ENCODE results near the gene CARM1. TPM values are rescaled to one million over a fixed set of nuclear protein-coding genes. Genes with fewer than 3 reads are reported as not detected.

CARM1 gene
- total RNA-seq, 1 experiment from 2014 or later = 103 TPM

DNA sequence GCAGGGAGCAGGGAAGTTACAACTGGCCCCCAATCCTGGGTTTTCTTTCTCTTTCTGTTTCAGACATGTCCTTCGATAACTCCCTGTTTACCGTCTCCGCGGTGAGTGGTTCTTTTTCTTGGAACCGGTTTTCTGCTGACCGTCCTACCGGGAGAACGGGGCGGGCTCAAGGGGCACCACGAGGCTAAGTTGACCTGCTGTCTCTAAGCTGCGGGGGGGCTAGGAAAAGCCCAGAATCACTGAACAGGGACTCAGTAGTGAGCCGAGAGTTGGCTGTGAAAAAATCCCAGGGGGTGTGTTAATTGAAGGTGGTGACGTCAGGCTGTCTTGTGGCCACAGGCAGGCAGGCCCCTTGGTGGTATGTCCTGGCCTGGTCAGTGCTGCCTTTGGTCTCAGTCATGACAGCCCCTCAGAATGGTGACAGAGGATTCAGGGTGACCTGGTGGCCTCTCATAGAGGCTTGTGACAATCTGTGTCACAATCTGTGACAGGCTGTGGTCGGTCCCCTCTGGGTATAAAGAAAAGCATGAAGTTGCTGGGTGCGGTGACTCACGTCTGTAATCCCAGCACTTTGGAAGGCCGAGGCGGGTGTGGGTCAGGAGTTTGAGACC lies 8.1 kb upstream of the CARM1 start (continued):
- TF ChIP-seq CTCF (IDR thresholded peaks at IDR 0.05 in 2 of 3, conservative IDR thresholded peaks at IDR 0.05 in 1 of 3; ENCODE audit: borderline replicate concordance in 1 of 3, insufficient read depth in 1 of 3, low read depth in 2 of 3, low read length in 2 of 3) (no peak), REST (IDR thresholded peaks at IDR 0.05; ENCODE audit: low read depth) (no peak)

DNA sequence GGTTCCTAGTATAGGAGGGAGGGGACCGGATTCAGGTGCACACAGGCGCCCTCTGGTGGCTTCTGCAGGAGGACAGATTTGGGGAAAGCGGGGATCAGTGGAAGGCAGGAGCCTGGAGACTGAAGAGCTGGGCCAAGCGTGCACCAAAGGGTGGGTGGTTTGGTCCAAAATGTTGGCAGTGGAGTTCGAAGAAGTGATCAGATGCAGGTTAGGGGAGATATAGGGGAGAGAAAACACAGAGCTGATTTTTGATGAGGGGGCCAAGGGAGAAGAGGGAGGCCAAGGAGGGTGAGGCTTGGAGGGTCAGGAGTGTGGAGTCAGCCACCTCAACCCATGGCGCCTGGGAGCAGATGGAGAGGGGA lies 6.8 kb upstream of the CARM1 start:
- Histone ChIP-seq H3K9me2 (ENCODE audit: insufficient read depth) (no peaks in the 10 kb centered on the region), H3K79me2 (ENCODE audit: insufficient read depth, low read length) (no peaks in the 10 kb centered on the region), H3K36me3 (ENCODE audit: control insufficient read depth in 1 of 2, insufficient read depth in 2 of 2, low read length in 2 of 2) (no peaks in the 10 kb centered on the region), H3K9me3 (ENCODE audit: control insufficient read depth in 1 of 2, insufficient read depth in 1 of 2, low read depth in 1 of 2, low read length in 2 of 2) (no peaks in the 10 kb centered on the region), H4K20me1 (ENCODE audit: insufficient read depth) (no peaks in the 10 kb centered on the region), H3K4me3 (replicated peaks in 1 of 2; ENCODE audit: low read depth in 1 of 2, low read length in 2 of 2) (0 out of 4 replicates have a peak overlapping the region, but pooled peaks of 1 of the 2 experiments have one; percentile 14), H3K27me3 (ENCODE audit: insufficient read depth, low read length) (no peaks in the 10 kb centered on the region), H3K9ac (ENCODE audit: low read length) (no peak overlapping the region), H3K27ac (ENCODE audit: low read depth, low read length) (no peak overlapping the region), H3K4me1 (ENCODE audit: control insufficient read depth in 1 of 2, insufficient read depth in 2 of 2, low read length in 2 of 2) (peaks cover 3 to 19% of the 10 kb centered on the region in 2 experiments; a peak in 3 of 4 replicates), H3K4me2 (ENCODE audit: low read length) (peak overlapping the region; percentile 64), H2AFZ (ENCODE audit: low read depth, low read length, poor library complexity, severe bottlenecking) (peak overlapping the region; percentile 96)
- CTCF ChIA-PET = interaction anchor here (0.6 to 4.5 kb wide), 21 partner anchors 8 to 446 kb away, joined by 3 to 52 read pairs (median 4); partner anchors contain the start of genes DNM2 and TMED1
- peak; percentile 65 for TF ChIP-seq YY1 (IDR thresholded peaks at IDR 0.05; ENCODE audit: extremely low read depth, insufficient replicate concordance, low read depth, low read length)
- TF ChIP-seq POLR2AphosphoS5 (IDR thresholded peaks at IDR 0.05; ENCODE audit: low read depth, low read length) = peak; percentile 34; the same call in 1 of the 2 replicates
- TF ChIP-seq CTCF (IDR thresholded peaks at IDR 0.05 in 2 of 3, conservative IDR thresholded peaks at IDR 0.05 in 1 of 3; ENCODE audit: borderline replicate concordance in 1 of 3, insufficient read depth in 1 of 3, low read depth in 2 of 3, low read length in 2 of 3) = peak; percentile 89 to 96 (median 95)
- TF ChIP-seq RAD21 (IDR thresholded peaks at IDR 0.05; ENCODE audit: low read depth) = peak; percentile 71
- no peak for TF ChIP-seq TCF7L2 (IDR thresholded peaks at IDR 0.05; ENCODE audit: borderline replicate concordance, extremely low read depth, insufficient read depth, insufficient read length)
- BruUV-seq (replicated peaks) = no TSS peak
- POLR2A ChIA-PET = interaction anchor here (0.6 to 2.8 kb wide), 4 partner anchors 9 to 147 kb away, joined by 3 to 14 read pairs (median 8); partner anchors contain the start of genes DNM2 and TMED1
- DNase-seq (ENCODE audit: low read depth, low spot score) (peak; percentile 56), ATAC-seq (peak; percentile 94)
- intact Hi-C loops (cut with micrococcal nuclease) = loop anchor here (1.0 kb wide), 1 partner anchor 147 kb away; no protein-coding TSS in a partner anchor
- RAD21 ChIA-PET (ENCODE audit: low non-redundant PET in 1 of 2, low total read pairs in 2 of 2, uncharacterized antibody in 2 of 2, unreplicated experiment in 2 of 2) = interaction anchor here in 1 of 2 experiments (0.5 to 1.2 kb wide), 3 partner anchors 28 to 147 kb away, joined by 3 to 5 read pairs (median 3); partner anchors contain the start of gene TMED1
